PC-9 (cell line): ENCODE data around the gene CTPS2. TPM values are rescaled to one million over a fixed set of nuclear protein-coding genes. Genes with fewer than 3 reads are reported as not detected.
A peak's percentile ranks its signal among the peaks of the same experiment; 100 is the strongest.

ENCODE experiments used
- BruUV-seq: library from RNA; stranded (reverse); fragments of 400-500 nt; replicated peaks from 2 replicates; lab custom pipeline; 2021; lab: Mats Ljungman, UMichigan
- CTCF ChIA-PET: fragments of 300-600 bp; sonication (Branson Sonifier 250); formaldehyde crosslinking; loops from one replicate; lab custom pipeline; 2022; ENCODE audit warnings: antibody characterized with exemption; lab: Charles Lee
- POLR2A ChIA-PET: fragments of 300-600 bp; sonication (Branson Sonifier 250); formaldehyde crosslinking; loops from one replicate; lab custom pipeline; 2022; ENCODE audit warnings: antibody characterized with exemption; ENCODE audit not compliant: unreplicated experiment; lab: Charles Lee
- DNase-seq, 2 experiments: peaks; one replicate each; pipeline versions ENCODE4 v3.0.0 to v3.0.0-alpha.2; 2015 to 2022; ENCODE audit warnings: mixed read lengths in 1 of 2
- H2AFZ ChIP-seq: fragments of 200-600 bp; sonication (generic); 2 replicates; pipeline ENCODE4 v1.8.1; 2017; ENCODE audit warnings: antibody characterized with exemption
- H3F3A ChIP-seq: fragments of 200-600 bp; sonication (generic); 2 replicates; pipeline ENCODE4 v1.8.1; 2017; ENCODE audit warnings: antibody characterized with exemption, mild to moderate bottlenecking, low read depth; ENCODE audit not compliant: insufficient read depth
- H3K27ac ChIP-seq: fragments of 200-600 bp; sonication (generic); 2 replicates; pipeline ENCODE4 v1.6.1; 2016; ENCODE audit warnings: mixed run types
- H3K27me3 ChIP-seq: fragments of 200-600 bp; sonication (generic); 2 replicates; pipeline ENCODE4 v1.6.1; 2016; ENCODE audit warnings: low read depth, mixed run types; ENCODE audit not compliant: insufficient read depth
- H3K36me3 ChIP-seq: fragments of 200-600 bp; sonication (generic); 2 replicates; pipeline ENCODE4 v1.6.1; 2016; ENCODE audit warnings: low read depth, mixed run types
- H3K4me1 ChIP-seq: fragments of 200-600 bp; sonication (generic); replicated peaks from 2 replicates; pipeline ENCODE4 v1.6.1; 2016; ENCODE audit warnings: mixed run types; ENCODE audit not compliant: insufficient read depth
- H3K4me2 ChIP-seq: fragments of 200-600 bp; sonication (generic); 2 replicates; pipeline ENCODE4 v1.6.1; 2017; ENCODE audit warnings: mixed run types
- H3K4me3 ChIP-seq: fragments of 200-600 bp; sonication (generic); 2 replicates; pipeline ENCODE4 v1.6.1; 2016; ENCODE audit warnings: mixed run types
- H3K79me2 ChIP-seq: fragments of 200-600 bp; sonication (generic); 2 replicates; pipeline ENCODE4 v1.6.1; 2017; ENCODE audit warnings: low read depth, mixed run types
- H3K9me2 ChIP-seq: fragments of 200-600 bp; sonication (generic); 2 replicates; pipeline ENCODE4 v1.8.1; 2017; ENCODE audit warnings: mild to moderate bottlenecking; ENCODE audit not compliant: insufficient read depth
- H3K9me3 ChIP-seq: fragments of 200-600 bp; sonication (generic); 2 replicates; pipeline ENCODE4 v1.8.1; 2016; ENCODE audit warnings: low read depth; ENCODE audit not compliant: insufficient read depth
- H4K20me1 ChIP-seq: fragments of 200-600 bp; sonication (generic); 2 replicates; pipeline ENCODE4 v1.8.1; 2017; ENCODE audit not compliant: insufficient read depth
- CTCF ChIP-seq: fragments of 200-600 bp; sonication (generic); conservative IDR thresholded peaks from 2 replicates; pipeline ENCODE4 v1.6.1; 2017; ENCODE audit warnings: mixed run types, antibody characterized with exemption, mild to moderate bottlenecking, moderate library complexity
- EZH2 ChIP-seq: fragments of 200-600 bp; sonication (generic); IDR thresholded peaks from 2 replicates; pipeline ENCODE4 v1.8.0; 2017; ENCODE audit warnings: antibody characterized with exemption, low read depth
- intact Hi-C: fragments of 100-400 bp; cut with micrococcal nuclease; formaldehyde crosslinking; loops from one replicate; pipeline ENCODE4 v1.10.0; 2022; ENCODE audit not compliant: unreplicated experiment
- total RNA-seq: library from RNA; stranded (reverse); gene quantifications from 2 replicates; pipeline ENCODE4 v1.2.3, GENCODE V29; 2021

The CTPS2 gene
- total RNA-seq, 1 experiment from 2014 or later = 15.8 TPM

- H3K79me2 ChIP-seq = no peaks in the 10 kb centered on the region
- intact Hi-C loops = no loop called here
- TF ChIP-seq EZH2 (no peak), CTCF (no peak)
- BruUV-seq = TSS peak; percentile 30
- no peak overlapping the region for H3K4me3 ChIP-seq
- no peaks in the 10 kb centered on the region for H3K27me3 ChIP-seq
- no peak overlapping the region for H3K27ac ChIP-seq
- H3F3A ChIP-seq = no peaks in the 10 kb centered on the region
- CTCF ChIA-PET = no interaction called here
- POLR2A ChIA-PET = no interaction called here
- no peaks in the 10 kb centered on the region for H3K9me2 ChIP-seq
- H3K4me1 ChIP-seq = no peaks in the 10 kb centered on the region
- H3K36me3 ChIP-seq = no peaks in the 10 kb centered on the region
- H3K4me2 ChIP-seq = no peak overlapping the region
- H2AFZ ChIP-seq = no peak overlapping the region
- H4K20me1 ChIP-seq = no peaks in the 10 kb centered on the region
- H3K9me3 ChIP-seq = no peaks in the 10 kb centered on the region
- DNase-seq = no peak
Observed at GRCh38 chrX:16635596-16635995, 76.9 kb downstream of the CTPS2 start.

GRCh38 chrX:16635040-16635439 is 77.4 kb downstream of the CTPS2 start:
- TF ChIP-seq EZH2 (no peak), CTCF (no peak)
- ChIA-PET POLR2A (no interaction called here), CTCF (no interaction called here)
- no peak for DNase-seq
- H3K27ac ChIP-seq = no peak overlapping the region
- no peaks in the 10 kb centered on the region for H4K20me1 ChIP-seq
- H3K27me3 ChIP-seq = no peaks in the 10 kb centered on the region
- no peaks in the 10 kb centered on the region for H3K79me2 ChIP-seq
- no peaks in the 10 kb centered on the region for H3K9me3 ChIP-seq
- no peaks in the 10 kb centered on the region for H3K4me1 ChIP-seq
- no TSS peak for BruUV-seq
- H3K4me3 ChIP-seq = no peak overlapping the region
- H2AFZ ChIP-seq = no peak overlapping the region
- H3K4me2 ChIP-seq = no peak overlapping the region
- intact Hi-C loops = no loop called here
- no peaks in the 10 kb centered on the region for H3K9me2 ChIP-seq
- no peaks in the 10 kb centered on the region for H3F3A ChIP-seq
- no peaks in the 10 kb centered on the region for H3K36me3 ChIP-seq

- H3K4me3 ChIP-seq = no peak overlapping the region
- DNase-seq = no peak
- H4K20me1 ChIP-seq = no peaks in the 10 kb centered on the region
- TF ChIP-seq CTCF = no peak
- TF ChIP-seq EZH2 = no peak
- no peaks in the 10 kb centered on the region for H3F3A ChIP-seq
- no TSS peak for BruUV-seq
- no peaks in the 10 kb centered on the region for H3K4me1 ChIP-seq
- H3K9me2 ChIP-seq = no peaks in the 10 kb centered on the region
- no peak overlapping the region for H2AFZ ChIP-seq
- no peaks in the 10 kb centered on the region for H3K79me2 ChIP-seq
- H3K27me3 ChIP-seq = no peaks in the 10 kb centered on the region
- intact Hi-C loops = no loop called here
- no peak overlapping the region for H3K4me2 ChIP-seq
- H3K27ac ChIP-seq = no peak overlapping the region
- no peaks in the 10 kb centered on the region for H3K9me3 ChIP-seq
- ChIA-PET POLR2A (no interaction called here), CTCF (no interaction called here)
- no peaks in the 10 kb centered on the region for H3K36me3 ChIP-seq
Observed at GRCh38 chrX:16633754-16634153, 78.7 kb downstream of the CTPS2 start.
